ENCODE data around the gene NR4A3. TPM values are rescaled to one million over a fixed set of nuclear protein-coding genes. Genes with fewer than 3 reads are reported as not detected.

The NR4A3 gene
- total and polyA plus RNA-seq, 2 donors = 2.4 to 13.6 TPM

- Histone ChIP-seq H3K9me3 (ENCODE audit: control insufficient read depth in 2 of 2, insufficient read depth in 1 of 2, low read length in 1 of 2) (no peaks in the 10 kb centered on the region), H3K27ac (ENCODE audit: low read depth in 1 of 2, low read length in 1 of 2) (no peak overlapping the region), H3K4me3 (ENCODE audit: low read length in 2 of 2) (no peak overlapping the region), H3K27me3 (ENCODE audit: control insufficient read depth in 2 of 2, insufficient read depth in 1 of 2, low read length in 1 of 2) (no peaks in the 10 kb centered on the region), H3K4me1 (ENCODE audit: control insufficient read depth in 2 of 2, insufficient read depth in 2 of 2, low read length in 2 of 2) (no peaks in the 10 kb centered on the region), H3K36me3 (ENCODE audit: control insufficient read depth in 2 of 2, insufficient read depth in 2 of 2, low read length in 1 of 2) (no peaks in the 10 kb centered on the region)
- 97% methylated on average over 3 of the region's 3 CpGs for WGBS
- DNase-seq (ENCODE audit: low read depth in 6 of 9, low spot score in 9 of 9) = no peak
These were observed 36.4 kb downstream of the NR4A3 start for GRCh38 chr9:99858087-99858486.

GRCh38 chr9:99859243-99859980 lies 37.7 kb downstream of the NR4A3 start:
- WGBS = 96% methylated on average over 5 of the region's 5 CpGs
- no peak overlapping the region for H3K27ac ChIP-seq (ENCODE audit: low read depth in 1 of 2, low read length in 1 of 2)
- DNase-seq (ENCODE audit: low read depth in 6 of 9, low spot score in 9 of 9) = no peak
- no peaks in the 10 kb centered on the region for H3K9me3 ChIP-seq (ENCODE audit: control insufficient read depth in 2 of 2, insufficient read depth in 1 of 2, low read length in 1 of 2)
- no peaks in the 10 kb centered on the region for H3K36me3 ChIP-seq (ENCODE audit: control insufficient read depth in 2 of 2, insufficient read depth in 2 of 2, low read length in 1 of 2)
- no peaks in the 10 kb centered on the region for H3K27me3 ChIP-seq (ENCODE audit: control insufficient read depth in 2 of 2, insufficient read depth in 1 of 2, low read length in 1 of 2)
- H3K4me3 ChIP-seq (ENCODE audit: low read length in 2 of 2) = no peak overlapping the region
- H3K4me1 ChIP-seq (ENCODE audit: control insufficient read depth in 2 of 2, insufficient read depth in 2 of 2, low read length in 2 of 2) = no peaks in the 10 kb centered on the region

- no peak for DNase-seq (ENCODE audit: low read depth in 6 of 9, low spot score in 9 of 9)
- Histone ChIP-seq H3K36me3 (ENCODE audit: control insufficient read depth in 2 of 2, insufficient read depth in 2 of 2, low read length in 1 of 2) (no peaks in the 10 kb centered on the region), H3K27ac (ENCODE audit: low read depth in 1 of 2, low read length in 1 of 2) (no peak overlapping the region), H3K27me3 (ENCODE audit: control insufficient read depth in 2 of 2, insufficient read depth in 1 of 2, low read length in 1 of 2) (no peaks in the 10 kb centered on the region), H3K4me3 (ENCODE audit: low read length in 2 of 2) (no peak overlapping the region), H3K9me3 (ENCODE audit: control insufficient read depth in 2 of 2, insufficient read depth in 1 of 2, low read length in 1 of 2) (no peaks in the 10 kb centered on the region), H3K4me1 (ENCODE audit: control insufficient read depth in 2 of 2, insufficient read depth in 2 of 2, low read length in 2 of 2) (no peaks in the 10 kb centered on the region)
- 91% methylated on average over 1 of the region's 1 CpG for WGBS
These were observed 38.6 kb downstream of the NR4A3 start for GRCh38 chr9:99860266-99860665.

- H3K4me1 ChIP-seq (ENCODE audit: control insufficient read depth in 2 of 2, insufficient read depth in 2 of 2, low read length in 2 of 2) = no peaks in the 10 kb centered on the region
- no peaks in the 10 kb centered on the region for H3K36me3 ChIP-seq (ENCODE audit: control insufficient read depth in 2 of 2, insufficient read depth in 2 of 2, low read length in 1 of 2)
- H3K27ac ChIP-seq (ENCODE audit: low read depth in 1 of 2, low read length in 1 of 2) = no peak overlapping the region
- no peak for DNase-seq (ENCODE audit: low read depth in 6 of 9, low spot score in 9 of 9)
- no peak overlapping the region for H3K4me3 ChIP-seq (ENCODE audit: low read length in 2 of 2)
- H3K9me3 ChIP-seq (ENCODE audit: control insufficient read depth in 2 of 2, insufficient read depth in 1 of 2, low read length in 1 of 2) = no peaks in the 10 kb centered on the region
- 96% methylated on average over 2 of the region's 2 CpGs for WGBS
- no peaks in the 10 kb centered on the region for H3K27me3 ChIP-seq (ENCODE audit: control insufficient read depth in 2 of 2, insufficient read depth in 1 of 2, low read length in 1 of 2)
These were observed 42.3 kb downstream of the NR4A3 start for GRCh38 chr9:99863955-99864354.

GRCh38 chr9:99866398-99866797 lies 44.7 kb downstream of the NR4A3 start:
- Histone ChIP-seq H3K27me3 (ENCODE audit: control insufficient read depth in 2 of 2, insufficient read depth in 1 of 2, low read length in 1 of 2) (no peaks in the 10 kb centered on the region), H3K36me3 (ENCODE audit: control insufficient read depth in 2 of 2, insufficient read depth in 2 of 2, low read length in 1 of 2) (no peaks in the 10 kb centered on the region), H3K4me1 (ENCODE audit: control insufficient read depth in 2 of 2, insufficient read depth in 2 of 2, low read length in 2 of 2) (no peaks in the 10 kb centered on the region), H3K9me3 (ENCODE audit: control insufficient read depth in 2 of 2, insufficient read depth in 1 of 2, low read length in 1 of 2) (no peaks in the 10 kb centered on the region), H3K27ac (ENCODE audit: low read depth in 1 of 2, low read length in 1 of 2) (no peak overlapping the region), H3K4me3 (ENCODE audit: low read length in 2 of 2) (no peak overlapping the region)
- DNase-seq (ENCODE audit: low read depth in 6 of 9, low spot score in 9 of 9) = no peak
- 56% methylated on average over 2 of the region's 2 CpGs for WGBS

GRCh38 chr9:99867536-99867935 lies 45.9 kb downstream of the NR4A3 start:
- no peak for DNase-seq (ENCODE audit: low read depth in 6 of 9, low spot score in 9 of 9)
- Histone ChIP-seq H3K4me1 (ENCODE audit: control insufficient read depth in 2 of 2, insufficient read depth in 2 of 2, low read length in 2 of 2) (no peaks in the 10 kb centered on the region), H3K36me3 (ENCODE audit: control insufficient read depth in 2 of 2, insufficient read depth in 2 of 2, low read length in 1 of 2) (no peaks in the 10 kb centered on the region), H3K27ac (ENCODE audit: low read depth in 1 of 2, low read length in 1 of 2) (no peak overlapping the region), H3K27me3 (ENCODE audit: control insufficient read depth in 2 of 2, insufficient read depth in 1 of 2, low read length in 1 of 2) (no peaks in the 10 kb centered on the region), H3K9me3 (ENCODE audit: control insufficient read depth in 2 of 2, insufficient read depth in 1 of 2, low read length in 1 of 2) (no peaks in the 10 kb centered on the region), H3K4me3 (ENCODE audit: low read length in 2 of 2) (no peak overlapping the region)
- 89% methylated on average over 3 of the region's 3 CpGs for WGBS

- Histone ChIP-seq H3K27ac (ENCODE audit: low read depth in 1 of 2, low read length in 1 of 2) (no peak overlapping the region), H3K36me3 (ENCODE audit: control insufficient read depth in 2 of 2, insufficient read depth in 2 of 2, low read length in 1 of 2) (no peaks in the 10 kb centered on the region), H3K4me1 (ENCODE audit: control insufficient read depth in 2 of 2, insufficient read depth in 2 of 2, low read length in 2 of 2) (no peaks in the 10 kb centered on the region), H3K27me3 (ENCODE audit: control insufficient read depth in 2 of 2, insufficient read depth in 1 of 2, low read length in 1 of 2) (no peaks in the 10 kb centered on the region), H3K9me3 (ENCODE audit: control insufficient read depth in 2 of 2, insufficient read depth in 1 of 2, low read length in 1 of 2) (no peaks in the 10 kb centered on the region), H3K4me3 (ENCODE audit: low read length in 2 of 2) (no peak overlapping the region)
- no peak for DNase-seq (ENCODE audit: low read depth in 6 of 9, low spot score in 9 of 9)
These were observed 46.3 kb downstream of the NR4A3 start for GRCh38 chr9:99867968-99868367.

GRCh38 chr9:99868845-99869244 lies 47.2 kb downstream of the NR4A3 start:
- WGBS = 94% methylated on average over 2 of the region's 2 CpGs
- no peaks in the 10 kb centered on the region for H3K36me3 ChIP-seq (ENCODE audit: control insufficient read depth in 2 of 2, insufficient read depth in 2 of 2, low read length in 1 of 2)
- no peak overlapping the region for H3K4me3 ChIP-seq (ENCODE audit: low read length in 2 of 2)
- no peak overlapping the region for H3K27ac ChIP-seq (ENCODE audit: low read depth in 1 of 2, low read length in 1 of 2)
- no peaks in the 10 kb centered on the region for H3K4me1 ChIP-seq (ENCODE audit: control insufficient read depth in 2 of 2, insufficient read depth in 2 of 2, low read length in 2 of 2)
- DNase-seq (ENCODE audit: low read depth in 6 of 9, low spot score in 9 of 9) = no peak
- no peaks in the 10 kb centered on the region for H3K27me3 ChIP-seq (ENCODE audit: control insufficient read depth in 2 of 2, insufficient read depth in 1 of 2, low read length in 1 of 2)
- H3K9me3 ChIP-seq (ENCODE audit: control insufficient read depth in 2 of 2, insufficient read depth in 1 of 2, low read length in 1 of 2) = no peaks in the 10 kb centered on the region

- DNase-seq (ENCODE audit: low read depth in 6 of 9, low spot score in 9 of 9) = no peak
- Histone ChIP-seq H3K27me3 (ENCODE audit: control insufficient read depth in 2 of 2, insufficient read depth in 1 of 2, low read length in 1 of 2) (no peaks in the 10 kb centered on the region), H3K4me3 (ENCODE audit: low read length in 2 of 2) (no peak overlapping the region), H3K9me3 (ENCODE audit: control insufficient read depth in 2 of 2, insufficient read depth in 1 of 2, low read length in 1 of 2) (no peaks in the 10 kb centered on the region), H3K4me1 (ENCODE audit: control insufficient read depth in 2 of 2, insufficient read depth in 2 of 2, low read length in 2 of 2) (no peaks in the 10 kb centered on the region), H3K27ac (ENCODE audit: low read depth in 1 of 2, low read length in 1 of 2) (no peak overlapping the region), H3K36me3 (ENCODE audit: control insufficient read depth in 2 of 2, insufficient read depth in 2 of 2, low read length in 1 of 2) (no peaks in the 10 kb centered on the region)
- WGBS = 97% methylated on average over 5 of the region's 5 CpGs
These were observed 48.4 kb downstream of the NR4A3 start for GRCh38 chr9:99870126-99870525.

All from thymus (tissue), 11 donors.